ENCODE measurements around the gene RAMP2. TPM values are rescaled to one million over a fixed set of nuclear protein-coding genes. Genes with fewer than 3 reads are reported as not detected.

The RAMP2 gene
- total RNA-seq, 1 donor from 2014 or later = 80.5 TPM

DNA sequence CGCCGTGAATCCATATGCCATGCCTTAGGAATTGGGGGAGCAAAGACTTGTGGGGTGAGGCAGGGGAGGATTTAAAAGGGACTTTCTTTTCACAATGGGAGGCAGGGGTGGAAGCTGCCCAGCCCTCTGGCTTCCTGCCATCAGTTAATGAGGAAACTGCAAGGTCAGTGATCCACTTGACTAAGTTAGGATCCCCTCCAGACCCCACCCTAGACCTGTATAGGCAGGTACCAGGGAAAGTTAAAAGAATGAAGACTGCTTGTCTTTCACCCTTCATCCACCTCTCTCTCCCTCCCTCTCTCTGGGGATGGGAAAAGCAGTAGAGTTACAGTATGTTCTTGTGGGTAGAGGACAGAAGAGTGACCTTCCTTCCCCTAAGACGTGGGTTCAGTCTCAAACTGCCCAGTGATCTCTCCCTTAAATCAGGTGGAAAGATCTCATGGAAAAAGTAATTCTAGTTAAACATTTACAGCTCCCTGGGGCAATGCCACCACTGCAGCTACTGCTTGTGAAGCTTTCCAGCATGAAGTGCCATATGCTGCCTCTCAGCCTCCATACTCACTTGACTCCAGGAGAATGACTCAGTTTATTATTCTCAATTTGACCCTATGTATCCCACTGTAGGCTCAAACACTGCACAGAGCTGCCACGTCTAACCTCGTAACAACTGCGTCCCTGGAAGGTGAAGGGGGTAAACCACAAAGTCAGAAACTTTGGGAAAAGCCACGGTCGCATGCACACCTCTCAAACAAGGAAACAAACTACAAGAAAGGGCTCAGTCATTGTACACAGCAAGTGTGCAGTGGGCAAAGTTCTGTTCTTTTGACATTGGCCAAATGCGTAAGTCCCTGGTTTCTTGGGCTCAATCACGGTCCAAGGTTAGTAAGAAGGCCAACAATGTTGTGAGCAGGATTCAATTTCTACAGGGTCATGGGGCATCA lies 36.3 kb downstream of the RAMP2 start:
- H3K9me3 ChIP-seq = no peaks in the 10 kb centered on the region
- H3K4me3 ChIP-seq = peak overlapping the region; percentile 59 to 78
- no peaks in the 10 kb centered on the region for H3K27me3 ChIP-seq
- peaks cover 3 to 12% of the 10 kb centered on the region in 2 donors for H3K4me1 ChIP-seq
- intact Hi-C loops (cut with DNase I) = no loop called here
- peaks cover 0 to 16% of the 10 kb centered on the region in 2 donors for H3K36me3 ChIP-seq
- no peak for DNase-seq (ENCODE audit: low spot score in 2 of 2)
- TF ChIP-seq, protein P1, sequence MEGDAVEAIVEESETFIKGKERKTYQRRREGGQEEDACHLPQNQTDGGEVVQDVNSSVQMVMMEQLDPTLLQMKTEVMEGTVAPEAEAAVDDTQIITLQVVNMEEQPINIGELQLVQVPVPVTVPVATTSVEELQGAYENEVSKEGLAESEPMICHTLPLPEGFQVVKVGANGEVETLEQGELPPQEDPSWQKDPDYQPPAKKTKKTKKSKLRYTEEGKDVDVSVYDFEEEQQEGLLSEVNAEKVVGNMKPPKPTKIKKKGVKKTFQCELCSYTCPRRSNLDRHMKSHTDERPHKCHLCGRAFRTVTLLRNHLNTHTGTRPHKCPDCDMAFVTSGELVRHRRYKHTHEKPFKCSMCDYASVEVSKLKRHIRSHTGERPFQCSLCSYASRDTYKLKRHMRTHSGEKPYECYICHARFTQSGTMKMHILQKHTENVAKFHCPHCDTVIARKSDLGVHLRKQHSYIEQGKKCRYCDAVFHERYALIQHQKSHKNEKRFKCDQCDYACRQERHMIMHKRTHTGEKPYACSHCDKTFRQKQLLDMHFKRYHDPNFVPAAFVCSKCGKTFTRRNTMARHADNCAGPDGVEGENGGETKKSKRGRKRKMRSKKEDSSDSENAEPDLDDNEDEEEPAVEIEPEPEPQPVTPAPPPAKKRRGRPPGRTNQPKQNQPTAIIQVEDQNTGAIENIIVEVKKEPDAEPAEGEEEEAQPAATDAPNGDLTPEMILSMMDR (IDR thresholded peaks at IDR 0.05) = no peak
- H3K27ac ChIP-seq = no peak overlapping the region

DNA sequence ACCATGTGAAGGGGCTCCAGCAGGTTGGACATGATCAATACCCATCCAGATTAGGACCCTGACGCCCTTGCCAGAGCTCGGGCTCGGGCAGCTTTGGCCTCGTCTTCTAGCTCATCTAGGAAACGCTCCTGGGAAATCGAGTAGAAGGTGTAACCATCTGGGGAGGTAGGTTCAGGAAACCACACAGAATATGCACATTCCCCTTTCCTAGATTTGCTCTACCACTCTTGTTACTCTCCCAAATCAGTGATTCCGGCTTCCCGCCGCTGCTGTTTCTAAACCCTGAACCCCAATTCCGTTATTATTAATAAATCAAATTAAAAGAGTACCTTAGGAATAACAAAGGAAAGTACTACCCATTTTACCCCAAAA lies 37.0 kb downstream of the RAMP2 start:
- intact Hi-C loops (cut with DNase I) = no loop called here
- Histone ChIP-seq H3K27ac (peak overlapping the region in 1 of 2 donors; percentile 45), H3K36me3 (peaks cover 0 to 16% of the 10 kb centered on the region in 2 donors), H3K27me3 (no peaks in the 10 kb centered on the region), H3K4me1 (peaks cover 3 to 12% of the 10 kb centered on the region in 2 donors), H3K4me3 (peak overlapping the region; percentile 59 to 78), H3K9me3 (no peaks in the 10 kb centered on the region)
- TF ChIP-seq, protein P1 (IDR thresholded peaks at IDR 0.05) = no peak
- DNase-seq (ENCODE audit: low spot score in 2 of 2) = no peak

DNA sequence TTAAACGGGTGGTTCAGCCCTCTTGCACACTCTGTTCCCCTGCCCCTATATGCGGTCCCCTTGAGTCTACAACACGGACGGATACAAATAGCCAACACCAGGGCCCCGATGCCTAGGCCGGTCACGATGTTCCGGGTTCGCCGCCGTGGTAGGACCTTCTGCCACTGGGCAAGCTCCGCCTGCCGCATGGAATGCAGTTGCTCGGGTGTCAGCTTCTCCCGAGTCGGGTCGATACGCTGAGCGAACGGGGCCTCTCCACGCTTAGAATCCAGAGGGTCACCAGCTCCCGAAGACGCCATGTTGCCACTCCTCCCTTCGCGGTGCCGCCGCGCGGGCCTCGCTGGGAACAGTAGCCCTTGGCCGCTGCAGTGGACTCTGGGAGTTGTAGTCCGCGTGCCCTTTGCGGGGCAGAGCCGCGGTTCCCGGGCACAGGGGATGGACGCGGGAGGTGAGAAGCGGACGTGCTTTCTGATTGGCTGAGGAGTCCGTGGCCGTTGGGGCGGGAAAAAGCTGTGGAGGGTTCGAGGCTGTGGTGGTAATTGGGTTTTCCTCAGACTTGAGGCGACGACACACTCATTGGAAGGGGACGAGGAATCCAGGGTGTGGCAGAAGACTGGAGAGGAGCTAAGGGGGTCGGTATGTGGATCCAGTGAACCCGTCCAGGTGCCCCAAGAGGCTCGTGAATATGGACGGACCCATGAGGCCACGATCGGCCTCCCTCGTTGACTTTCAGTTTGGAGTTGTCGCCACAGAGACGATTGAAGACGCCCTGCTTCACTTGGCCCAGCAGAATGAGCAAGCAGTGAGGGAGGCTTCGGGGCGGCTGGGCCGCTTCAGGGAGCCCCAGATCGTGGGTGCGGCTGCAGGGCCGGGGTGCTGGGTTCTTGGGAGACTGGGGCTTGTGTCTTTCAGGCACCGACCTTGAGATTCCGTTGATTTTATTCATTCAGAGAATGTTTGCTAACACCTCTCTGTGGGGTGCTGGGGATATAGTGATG lies 37.7 kb downstream of the RAMP2 start, which contains the start of the genes CNTD1 and COA3:
Gene CNTD1 (plus strand): TSS at position 479 of the 998 bp plus-strand sequence. CDS start 207 bp downstream, at position 686.
Gene COA3 (minus strand): TSS at position 322 of the 998 bp plus-strand sequence. CDS start 23 bp downstream, at position 299.
- Histone ChIP-seq H3K36me3 (peaks cover 0 to 16% of the 10 kb centered on the region in 2 donors), H3K27me3 (no peaks in the 10 kb centered on the region), H3K9me3 (no peaks in the 10 kb centered on the region), H3K4me3 (peak within 1 kb of the TSS; percentile 59 to 78), H3K4me1 (peaks cover 3 to 12% of the 10 kb centered on the region in 2 donors), H3K27ac (peak within 1 kb of the TSS in 1 of 2 donors; percentile 45)
- intact Hi-C loops (cut with DNase I) = no loop called here
- DNase-seq (ENCODE audit: low spot score in 2 of 2) = peak; percentile 39 to 92
- TF ChIP-seq, protein P1 (IDR thresholded peaks at IDR 0.05) = no peak

DNA sequence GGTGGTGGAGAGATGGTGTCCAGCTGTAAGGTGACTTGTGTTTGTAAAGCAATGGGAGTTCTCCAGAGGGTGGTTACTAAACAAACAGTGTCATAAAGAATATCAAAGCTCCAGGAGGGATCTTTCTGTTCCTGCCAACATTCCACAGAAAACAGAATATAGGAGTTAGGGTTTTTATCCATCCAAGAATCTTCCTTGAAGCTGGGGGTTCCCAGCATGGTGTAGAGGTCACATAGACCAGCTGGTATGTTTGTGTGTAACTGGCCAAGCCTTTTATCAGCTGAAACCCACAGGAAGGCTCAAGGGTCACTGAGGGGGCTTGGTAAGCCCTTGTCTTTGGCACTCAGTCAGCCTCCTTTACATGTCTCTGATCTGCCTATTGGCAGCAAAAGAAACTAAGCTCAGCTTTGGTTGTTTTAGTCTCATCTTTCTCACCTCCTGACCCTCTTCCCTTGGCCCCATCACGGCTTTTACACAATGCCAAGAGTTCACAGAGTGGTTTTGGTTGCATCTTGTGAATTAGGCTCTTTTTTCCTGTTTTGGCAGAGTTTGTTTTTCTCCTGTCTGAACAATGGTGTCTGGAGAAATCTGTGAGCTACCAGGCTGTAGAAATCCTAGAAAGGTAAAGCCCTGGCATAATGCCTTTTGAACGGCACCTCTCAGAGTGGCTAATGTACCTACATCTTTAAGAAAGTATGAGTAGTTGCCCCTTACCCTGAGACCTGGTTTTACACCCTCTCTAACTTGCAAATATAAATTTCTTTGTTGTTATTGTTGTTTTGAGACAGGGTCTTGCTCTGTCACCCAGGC lies 42.3 kb downstream of the RAMP2 start:
- peaks cover 3 to 4% of the 10 kb centered on the region in 2 donors for H3K4me1 ChIP-seq
- no peaks in the 10 kb centered on the region for H3K9me3 ChIP-seq
- H3K27me3 ChIP-seq = no peaks in the 10 kb centered on the region
- no peak for DNase-seq (ENCODE audit: low spot score in 2 of 2)
- intact Hi-C loops (cut with DNase I) = no loop called here
- H3K36me3 ChIP-seq = no peaks in the 10 kb centered on the region
- H3K27ac ChIP-seq = no peak overlapping the region
- TF ChIP-seq, protein P1 (IDR thresholded peaks at IDR 0.05) = no peak
- H3K4me3 ChIP-seq = no peak overlapping the region
